ENCODE measurements around the gene CCDC40. TPM values are rescaled to one million over a fixed set of nuclear protein-coding genes. Genes with fewer than 3 reads are reported as not detected.
A peak's percentile ranks its signal among the peaks of the same experiment; 100 is the strongest.

CCDC40 gene
- total and polyA plus RNA-seq, 9 of the 15 experiments (the other 6 are each of a cell fraction or from before 2014, with no cell fraction given) = 0.07 to 0.33 TPM; not detected in 7

DNA sequence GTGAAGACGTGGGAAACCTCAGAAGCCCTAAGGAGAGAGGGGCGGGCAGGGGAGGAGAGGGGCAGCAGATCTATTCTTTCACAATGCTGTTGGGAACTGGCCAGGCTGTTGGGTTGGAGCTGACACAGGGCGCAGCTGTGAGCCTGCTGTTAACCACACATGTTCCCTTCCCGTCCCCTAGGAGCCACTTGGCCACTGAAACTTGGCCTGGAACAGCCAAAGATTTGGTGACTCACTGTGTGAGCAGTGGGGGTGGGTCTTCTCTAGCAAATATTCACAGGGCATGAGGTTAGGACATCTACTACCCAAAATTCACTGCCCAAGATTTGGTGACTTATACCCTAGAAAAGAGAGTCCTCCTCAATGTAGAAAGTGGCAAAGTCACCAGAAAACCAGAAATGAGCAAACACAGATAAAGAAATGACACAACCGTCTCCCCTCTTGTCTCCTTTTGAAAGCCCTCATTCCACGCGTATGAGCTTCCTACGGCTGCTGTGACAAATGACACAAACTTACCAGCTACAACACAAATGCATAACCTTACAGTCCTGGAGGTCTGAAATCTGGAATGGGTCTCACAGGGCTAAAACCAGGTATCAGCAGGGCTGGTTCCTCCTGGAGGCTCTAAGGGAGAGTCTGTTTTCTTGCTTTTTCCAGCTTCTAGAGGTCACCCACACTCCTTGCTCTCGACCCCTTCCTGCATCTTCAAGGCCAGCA, 7.0 kb upstream of the CCDC40 start:
- H3K27me3 ChIP-seq (ENCODE audit: control insufficient read depth in 2 of 2, insufficient read depth in 2 of 2, low read length in 2 of 2) = peaks cover 58 to 91% of the 10 kb centered on the region in 2 experiments
- intact Hi-C loops (cut with micrococcal nuclease) (no loop called here), in situ Hi-C loops (cut with MboI) (no loop called here)
- H3K9me3 ChIP-seq (replicated peaks; ENCODE audit: control insufficient read depth, insufficient read depth, low read depth, low read length) = no peaks in the 10 kb centered on the region
- no peaks in the 10 kb centered on the region; the same call in 2 of the 3 replicates for H3K36me3 ChIP-seq (ENCODE audit: control insufficient read depth, insufficient read depth, low read length)
- H2AFZ ChIP-seq (ENCODE audit: low read depth, low read length) = no peak overlapping the region
- H3K9ac ChIP-seq (ENCODE audit: insufficient read depth in 1 of 2, low read depth in 2 of 2, low read length in 2 of 2) = no peak overlapping the region
- ChIA-PET POLR2A (interaction anchor here (0.5 to 0.6 kb wide), 3 partner anchors 13 to 871 kb away, joined by 3 to 4 read pairs (median 3); no protein-coding TSS in a partner anchor), CTCF (ENCODE audit: low intra/inter-chr PET ratio) (interaction anchor here (0.6 kb wide), 1 partner anchor 22 kb away, joined by 4 read pairs; no protein-coding TSS in a partner anchor)
- H3K4me1 ChIP-seq (replicated peaks in 1 of 2; ENCODE audit: control insufficient read depth in 2 of 2, insufficient read depth in 2 of 2, low read length in 2 of 2) = peaks cover 0 to 4% of the 10 kb centered on the region in 2 experiments; a peak in 2 of 5 replicates
- ATAC-seq = peak; percentile 41; the same call in 1 of the 3 replicates
- no peaks in the 10 kb centered on the region for H3K79me2 ChIP-seq (ENCODE audit: control insufficient read depth, insufficient read depth, low read length)
- no peak overlapping the region for H3K4me2 ChIP-seq (ENCODE audit: insufficient read depth, low read length)
- BruUV-seq (replicated peaks) = no TSS peak
- H4K20me1 ChIP-seq (replicated peaks; ENCODE audit: control insufficient read depth, insufficient read depth, low read length) = peaks cover 5% of the 10 kb centered on the region
- no peaks in the 10 kb centered on the region for H3K9me1 ChIP-seq (ENCODE audit: control insufficient read depth, insufficient read depth, low read length)
- whole genome bisulfite sequencing (ENCODE audit: insufficient coverage, low coverage, missing lambda C conversion rate) = 5% methylated on average over 8 of the region's 9 CpGs
- DNase-seq (ENCODE audit: extremely low read depth in 1 of 4, low spot score in 3 of 4) = no peak
- TF ChIP-seq CEBPG (CRISPR knock-in tag; IDR thresholded peaks at IDR 0.05) (no peak), CEBPG (tag; conservative IDR thresholded peaks at IDR 0.05 in 1 of 2, IDR thresholded peaks at IDR 0.05 in 1 of 2) (no peak), ZNF354B (CRISPR knock-in tag; IDR thresholded peaks at IDR 0.05) (no peak), NFE2 (IDR thresholded peaks at IDR 0.05; ENCODE audit: low read depth) (no peak), ZNF12 (CRISPR knock-in tag; IDR thresholded peaks at IDR 0.05) (peak; percentile 93), KLF10 (CRISPR knock-in tag; IDR thresholded peaks at IDR 0.05) (no peak), ZNF184 (CRISPR knock-in tag; IDR thresholded peaks at IDR 0.05) (peak; percentile 49; the same call in 1 of the 2 replicates)
- TF ChIP-seq, protein P1, sequence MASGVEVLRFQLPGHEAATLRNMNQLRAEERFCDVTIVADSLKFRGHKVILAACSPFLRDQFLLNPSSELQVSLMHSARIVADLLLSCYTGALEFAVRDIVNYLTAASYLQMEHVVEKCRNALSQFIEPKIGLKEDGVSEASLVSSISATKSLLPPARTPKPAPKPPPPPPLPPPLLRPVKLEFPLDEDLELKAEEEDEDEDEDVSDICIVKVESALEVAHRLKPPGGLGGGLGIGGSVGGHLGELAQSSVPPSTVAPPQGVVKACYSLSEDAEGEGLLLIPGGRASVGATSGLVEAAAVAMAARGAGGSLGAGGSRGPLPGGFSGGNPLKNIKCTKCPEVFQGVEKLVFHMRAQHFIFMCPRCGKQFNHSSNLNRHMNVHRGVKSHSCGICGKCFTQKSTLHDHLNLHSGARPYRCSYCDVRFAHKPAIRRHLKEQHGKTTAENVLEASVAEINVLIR (CRISPR knock-in tag; IDR thresholded peaks at IDR 0.05) = no peak
- TF ChIP-seq, protein P2, sequence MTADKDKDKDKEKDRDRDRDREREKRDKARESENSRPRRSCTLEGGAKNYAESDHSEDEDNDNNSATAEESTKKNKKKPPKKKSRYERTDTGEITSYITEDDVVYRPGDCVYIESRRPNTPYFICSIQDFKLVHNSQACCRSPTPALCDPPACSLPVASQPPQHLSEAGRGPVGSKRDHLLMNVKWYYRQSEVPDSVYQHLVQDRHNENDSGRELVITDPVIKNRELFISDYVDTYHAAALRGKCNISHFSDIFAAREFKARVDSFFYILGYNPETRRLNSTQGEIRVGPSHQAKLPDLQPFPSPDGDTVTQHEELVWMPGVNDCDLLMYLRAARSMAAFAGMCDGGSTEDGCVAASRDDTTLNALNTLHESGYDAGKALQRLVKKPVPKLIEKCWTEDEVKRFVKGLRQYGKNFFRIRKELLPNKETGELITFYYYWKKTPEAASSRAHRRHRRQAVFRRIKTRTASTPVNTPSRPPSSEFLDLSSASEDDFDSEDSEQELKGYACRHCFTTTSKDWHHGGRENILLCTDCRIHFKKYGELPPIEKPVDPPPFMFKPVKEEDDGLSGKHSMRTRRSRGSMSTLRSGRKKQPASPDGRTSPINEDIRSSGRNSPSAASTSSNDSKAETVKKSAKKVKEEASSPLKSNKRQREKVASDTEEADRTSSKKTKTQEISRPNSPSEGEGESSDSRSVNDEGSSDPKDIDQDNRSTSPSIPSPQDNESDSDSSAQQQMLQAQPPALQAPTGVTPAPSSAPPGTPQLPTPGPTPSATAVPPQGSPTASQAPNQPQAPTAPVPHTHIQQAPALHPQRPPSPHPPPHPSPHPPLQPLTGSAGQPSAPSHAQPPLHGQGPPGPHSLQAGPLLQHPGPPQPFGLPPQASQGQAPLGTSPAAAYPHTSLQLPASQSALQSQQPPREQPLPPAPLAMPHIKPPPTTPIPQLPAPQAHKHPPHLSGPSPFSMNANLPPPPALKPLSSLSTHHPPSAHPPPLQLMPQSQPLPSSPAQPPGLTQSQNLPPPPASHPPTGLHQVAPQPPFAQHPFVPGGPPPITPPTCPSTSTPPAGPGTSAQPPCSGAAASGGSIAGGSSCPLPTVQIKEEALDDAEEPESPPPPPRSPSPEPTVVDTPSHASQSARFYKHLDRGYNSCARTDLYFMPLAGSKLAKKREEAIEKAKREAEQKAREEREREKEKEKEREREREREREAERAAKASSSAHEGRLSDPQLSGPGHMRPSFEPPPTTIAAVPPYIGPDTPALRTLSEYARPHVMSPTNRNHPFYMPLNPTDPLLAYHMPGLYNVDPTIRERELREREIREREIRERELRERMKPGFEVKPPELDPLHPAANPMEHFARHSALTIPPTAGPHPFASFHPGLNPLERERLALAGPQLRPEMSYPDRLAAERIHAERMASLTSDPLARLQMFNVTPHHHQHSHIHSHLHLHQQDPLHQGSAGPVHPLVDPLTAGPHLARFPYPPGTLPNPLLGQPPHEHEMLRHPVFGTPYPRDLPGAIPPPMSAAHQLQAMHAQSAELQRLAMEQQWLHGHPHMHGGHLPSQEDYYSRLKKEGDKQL (CRISPR knock-in tag; IDR thresholded peaks at IDR 0.05; ENCODE audit: borderline replicate concordance) = no peak
- TF ChIP-seq, protein P3, sequence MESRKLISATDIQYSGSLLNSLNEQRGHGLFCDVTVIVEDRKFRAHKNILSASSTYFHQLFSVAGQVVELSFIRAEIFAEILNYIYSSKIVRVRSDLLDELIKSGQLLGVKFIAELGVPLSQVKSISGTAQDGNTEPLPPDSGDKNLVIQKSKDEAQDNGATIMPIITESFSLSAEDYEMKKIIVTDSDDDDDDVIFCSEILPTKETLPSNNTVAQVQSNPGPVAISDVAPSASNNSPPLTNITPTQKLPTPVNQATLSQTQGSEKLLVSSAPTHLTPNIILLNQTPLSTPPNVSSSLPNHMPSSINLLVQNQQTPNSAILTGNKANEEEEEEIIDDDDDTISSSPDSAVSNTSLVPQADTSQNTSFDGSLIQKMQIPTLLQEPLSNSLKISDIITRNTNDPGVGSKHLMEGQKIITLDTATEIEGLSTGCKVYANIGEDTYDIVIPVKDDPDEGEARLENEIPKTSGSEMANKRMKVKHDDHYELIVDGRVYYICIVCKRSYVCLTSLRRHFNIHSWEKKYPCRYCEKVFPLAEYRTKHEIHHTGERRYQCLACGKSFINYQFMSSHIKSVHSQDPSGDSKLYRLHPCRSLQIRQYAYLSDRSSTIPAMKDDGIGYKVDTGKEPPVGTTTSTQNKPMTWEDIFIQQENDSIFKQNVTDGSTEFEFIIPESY (CRISPR knock-in tag; IDR thresholded peaks at IDR 0.05) = no peak
- no peak overlapping the region for H3K4me3 ChIP-seq
- no peak for FAIRE-seq
- no peak overlapping the region for H3K27ac ChIP-seq (ENCODE audit: extremely low read depth, low read depth, low read length)

Data from K562 (cell line).